GF-D8 (cell line): ENCODE results near the gene SDF4.
A peak's percentile ranks its signal among the peaks of the same experiment; 100 is the strongest.

ENCODE experiments used
- DNase-seq: peaks from one replicate; lab custom pipeline; 2025; lab: John Stamatoyannopoulos, UW

The SDF4 gene

DNA sequence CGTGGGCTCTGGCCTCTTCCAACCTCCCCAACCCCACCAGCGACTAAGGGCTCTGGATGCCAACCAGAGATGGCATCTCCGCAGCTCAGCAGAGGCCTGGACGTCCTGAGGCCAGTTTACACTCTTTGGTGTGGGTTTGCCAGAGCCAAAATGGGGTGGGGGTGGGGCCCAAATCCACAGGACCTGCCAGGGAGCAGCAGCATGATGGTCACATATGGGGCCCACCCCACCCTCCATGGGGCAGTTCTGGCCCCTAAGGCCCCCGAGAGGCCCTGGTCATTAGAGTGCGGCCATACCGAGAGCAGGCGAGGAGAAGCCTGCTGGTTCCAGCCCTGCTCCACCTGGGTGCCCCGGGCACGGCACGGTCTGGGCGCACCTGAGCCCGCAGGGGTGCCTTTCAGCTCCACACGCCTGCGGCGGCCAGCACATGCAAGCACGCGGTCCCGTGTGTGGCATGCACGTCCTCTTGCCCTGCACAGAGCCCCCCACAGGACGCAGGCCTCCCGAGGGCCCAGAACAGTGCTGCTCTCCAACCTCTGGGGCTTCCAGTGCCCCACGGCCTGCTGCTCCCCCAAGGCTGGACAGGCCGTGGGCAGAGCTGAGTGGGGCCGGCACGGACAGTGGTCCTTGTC, 9.9 kb upstream of the SDF4 start:
- no peak for DNase-seq

DNA sequence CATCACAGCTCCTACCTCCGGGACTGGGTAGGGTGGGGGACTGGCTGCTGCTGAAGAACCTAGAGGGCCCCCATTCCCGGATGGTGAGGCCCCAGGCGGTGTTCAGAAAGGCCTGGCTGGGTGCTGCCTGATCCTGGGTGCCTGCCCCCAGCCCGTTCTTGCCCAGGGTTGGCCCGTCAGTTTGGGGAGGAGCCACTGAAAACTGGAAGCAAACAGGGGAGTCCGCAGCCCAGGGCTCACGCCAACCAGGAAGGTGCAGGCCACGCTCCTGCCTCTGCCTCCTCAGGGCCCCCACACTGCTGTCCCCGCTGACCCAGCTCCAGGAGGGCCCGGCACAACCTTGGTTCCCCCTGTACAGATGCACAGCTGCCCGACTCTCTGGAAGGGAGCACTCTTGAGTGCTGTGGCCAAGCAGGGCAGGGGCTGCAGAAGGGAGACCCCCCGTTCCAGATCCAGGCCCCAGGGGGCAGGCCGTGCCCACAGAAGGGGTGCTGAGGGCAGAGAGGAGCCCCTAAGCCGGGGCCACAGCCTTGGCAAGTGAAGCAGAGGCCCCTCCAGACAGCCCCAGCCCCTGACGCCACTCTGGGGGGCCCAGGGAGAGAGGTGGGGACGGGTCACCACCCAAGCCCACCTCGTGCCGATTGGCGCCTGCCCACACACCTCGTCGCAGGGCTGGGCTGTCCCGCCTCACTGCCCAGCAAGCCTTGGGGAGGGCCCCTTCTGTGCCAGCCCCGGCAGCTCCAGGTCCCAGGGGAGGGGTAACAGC, 9.2 kb upstream of the SDF4 start:
- no peak for DNase-seq

DNA sequence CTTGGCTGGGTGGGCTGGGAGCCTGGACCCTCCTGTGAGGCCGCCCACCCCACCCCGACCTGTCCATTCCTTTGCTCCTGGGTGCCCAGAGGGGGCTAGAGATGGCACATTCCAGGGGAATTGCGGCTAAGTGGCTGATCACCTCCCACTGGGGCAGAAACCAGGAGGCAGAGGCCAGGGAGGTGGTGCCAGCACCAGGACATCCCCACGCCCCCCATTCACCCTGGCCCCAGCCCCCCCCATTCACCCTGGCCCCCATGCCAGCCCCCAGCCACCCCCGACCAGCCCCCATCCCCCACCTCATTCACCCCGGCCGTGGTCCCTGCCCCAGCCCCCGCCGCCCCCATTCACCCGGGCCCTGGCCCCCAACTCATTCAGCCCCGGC, 8.5 kb upstream of the SDF4 start:
- no peak for DNase-seq

DNA sequence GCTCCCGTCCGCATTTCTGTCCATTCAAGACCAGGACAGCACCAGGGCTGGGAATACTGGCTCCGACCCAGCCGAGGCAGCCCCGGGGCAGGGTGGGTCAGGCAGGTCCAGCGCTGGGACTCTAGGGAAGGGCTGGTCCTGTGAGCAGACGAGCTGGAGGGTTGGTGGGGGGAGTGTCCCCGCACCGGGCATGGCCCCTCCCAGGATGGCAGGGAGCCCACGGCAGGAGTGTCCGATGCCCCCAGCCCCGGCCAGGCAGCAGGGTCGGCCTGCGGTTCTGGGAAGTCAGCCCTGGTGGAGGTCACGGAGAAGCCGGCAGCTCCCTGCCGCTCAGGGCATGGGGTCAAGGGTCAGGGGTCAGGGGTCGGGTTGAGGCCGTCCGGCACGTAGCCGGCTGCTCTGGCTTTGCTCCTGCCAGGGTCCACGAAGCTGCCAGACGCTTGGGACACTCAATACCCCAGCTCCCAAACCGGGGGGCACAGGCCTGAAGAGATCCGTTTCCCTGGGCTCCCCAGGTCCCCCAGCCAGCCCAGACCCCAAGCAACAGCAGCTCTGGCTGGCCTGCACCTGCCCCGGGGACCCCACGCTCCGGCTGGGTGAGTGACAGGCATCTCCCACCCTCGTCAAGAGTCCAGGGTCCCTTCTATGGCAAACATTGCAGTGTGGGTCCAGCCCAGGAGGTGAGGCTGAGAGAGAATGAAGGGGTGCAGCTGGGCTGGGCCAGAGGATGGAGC, 8.0 kb upstream of the SDF4 start:
- no peak for DNase-seq

DNA sequence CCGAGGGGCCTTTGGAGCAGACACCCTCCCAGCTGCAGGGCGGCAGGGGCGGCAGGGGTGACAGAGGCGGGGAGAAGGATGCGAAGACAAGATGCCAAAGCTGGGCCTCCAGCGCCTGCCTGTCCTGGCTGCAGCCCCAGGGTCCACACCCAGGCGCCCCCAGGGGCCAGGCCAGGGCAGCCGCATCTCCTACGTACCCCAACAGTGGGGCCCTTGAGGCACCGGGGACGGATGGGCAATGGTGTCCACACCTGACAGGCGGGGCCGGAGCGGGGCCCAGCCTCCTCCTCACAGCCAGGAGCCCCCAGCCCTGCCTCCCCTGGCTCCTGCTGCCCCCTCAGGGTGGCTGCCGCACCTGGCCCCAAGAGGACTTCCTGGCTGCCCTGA, 7.4 kb upstream of the SDF4 start:
- no peak for DNase-seq

- DNase-seq = no peak
Observed at GRCh38 chr1:1238702-1239178, 6.9 kb upstream of the SDF4 start.

DNA sequence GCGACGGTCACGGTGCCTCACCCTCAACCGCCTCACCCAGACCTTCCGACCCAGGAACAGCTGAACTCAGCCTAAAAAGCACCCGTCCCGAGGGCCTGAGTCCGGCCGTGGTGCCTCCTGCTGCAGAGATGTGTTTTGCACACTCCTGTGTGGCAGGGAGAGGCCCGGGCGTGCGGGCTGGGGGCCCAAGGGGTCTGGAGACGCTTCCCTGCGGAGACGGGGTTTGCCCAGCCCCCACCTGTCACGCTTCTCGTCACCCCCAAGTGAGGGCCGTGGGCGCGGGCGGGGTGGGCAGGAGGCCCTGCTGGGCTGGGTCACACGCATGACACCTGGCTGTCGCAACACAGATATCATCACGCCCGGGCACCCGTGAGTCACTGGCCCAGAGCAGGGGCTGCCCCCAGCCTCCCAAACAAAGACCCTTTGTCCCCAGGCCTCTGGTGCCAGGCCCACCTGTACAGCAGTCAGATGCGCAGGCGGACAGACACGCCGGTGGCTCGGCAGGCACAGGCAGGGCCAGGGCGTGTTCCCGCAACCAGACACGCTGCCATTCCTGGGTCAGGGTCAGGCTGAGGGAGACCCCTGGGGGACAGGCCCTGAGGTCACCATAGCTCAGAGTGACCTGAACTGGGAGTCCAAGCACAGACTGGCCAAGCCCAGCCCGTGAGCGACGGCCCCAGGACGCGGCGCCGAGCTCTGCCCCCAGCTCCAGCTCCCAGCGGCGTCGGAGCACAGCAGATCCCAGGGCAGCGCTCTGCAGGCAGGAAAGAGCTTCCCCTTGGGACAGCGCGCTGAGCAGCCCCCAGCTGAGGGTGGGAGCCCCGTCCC, 6.3 kb upstream of the SDF4 start:
- DNase-seq = no peak

- DNase-seq = no peak
Observed at GRCh38 chr1:1236945-1237873, 5.4 kb upstream of the SDF4 start.

DNA sequence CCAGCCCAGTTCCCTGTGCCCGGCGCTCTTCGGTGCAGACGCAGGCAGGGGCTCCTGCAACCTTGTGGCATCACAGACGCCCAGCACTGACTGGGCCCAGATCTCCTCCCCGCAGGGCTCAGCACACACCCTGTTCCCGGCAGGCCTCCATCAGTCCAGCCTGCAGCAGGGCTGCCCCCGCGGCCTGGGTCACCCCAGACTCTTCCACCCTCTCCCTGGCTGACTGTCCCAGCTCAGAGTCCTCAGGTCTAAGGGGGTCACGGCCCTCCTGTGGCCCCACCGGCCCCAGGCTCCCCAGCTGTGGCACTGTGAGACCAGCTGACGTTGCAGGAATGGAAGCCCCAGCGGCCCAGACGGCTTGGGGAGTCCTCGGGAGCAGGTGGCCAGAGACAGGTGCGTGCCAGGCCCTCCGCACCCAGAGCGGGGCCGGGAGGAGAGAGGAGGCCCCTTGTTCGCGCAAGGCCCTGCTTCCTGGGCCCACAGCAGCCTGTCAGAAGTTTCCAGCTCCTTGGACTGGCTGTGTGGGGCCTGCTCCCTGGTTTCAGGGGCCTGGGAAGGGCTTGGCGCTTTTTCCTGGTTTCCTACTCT, 4.5 kb upstream of the SDF4 start:
- DNase-seq = no peak

DNA sequence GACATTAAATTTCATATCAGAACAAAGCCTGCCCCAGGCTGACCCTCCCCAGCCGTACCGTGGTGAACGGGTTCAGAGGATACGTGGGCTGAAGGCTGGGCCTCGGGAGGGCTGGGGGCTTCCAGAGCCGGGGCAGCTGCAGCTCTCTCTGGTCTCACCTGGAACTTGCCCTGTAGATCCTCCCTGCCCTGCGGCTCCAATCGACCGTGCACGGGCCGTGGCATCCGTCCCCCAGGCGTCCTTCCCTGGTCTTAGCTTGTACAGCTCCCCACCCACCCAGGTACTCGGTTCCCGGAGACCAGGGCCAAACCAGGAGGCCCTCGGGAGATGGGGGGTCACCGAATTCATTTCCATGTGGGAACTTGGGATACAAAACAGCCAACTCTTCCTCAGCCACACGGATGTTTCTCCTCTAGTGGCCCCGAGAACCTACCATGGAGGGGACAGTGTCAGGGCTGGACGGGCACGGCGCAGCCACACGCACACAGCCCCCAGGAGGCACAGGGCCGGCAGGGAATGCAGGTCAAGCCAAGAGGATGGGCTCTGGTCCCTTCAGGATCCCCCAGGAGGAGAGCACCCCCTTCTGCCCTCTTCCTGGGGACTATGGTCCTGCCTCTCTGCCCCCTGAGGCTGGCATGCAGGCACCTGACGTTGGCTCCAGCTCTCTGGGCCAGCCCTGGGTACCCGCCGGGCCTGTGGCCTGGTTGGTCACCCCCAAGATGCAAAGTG, 3.4 kb upstream of the SDF4 start:
- DNase-seq = no peak

- no peak for DNase-seq
Observed at GRCh38 chr1:1234180-1234808, 2.5 kb upstream of the SDF4 start.

GRCh38 chr1:1233567-1233892, 1.7 kb upstream of the SDF4 start:
- no peak for DNase-seq

DNA sequence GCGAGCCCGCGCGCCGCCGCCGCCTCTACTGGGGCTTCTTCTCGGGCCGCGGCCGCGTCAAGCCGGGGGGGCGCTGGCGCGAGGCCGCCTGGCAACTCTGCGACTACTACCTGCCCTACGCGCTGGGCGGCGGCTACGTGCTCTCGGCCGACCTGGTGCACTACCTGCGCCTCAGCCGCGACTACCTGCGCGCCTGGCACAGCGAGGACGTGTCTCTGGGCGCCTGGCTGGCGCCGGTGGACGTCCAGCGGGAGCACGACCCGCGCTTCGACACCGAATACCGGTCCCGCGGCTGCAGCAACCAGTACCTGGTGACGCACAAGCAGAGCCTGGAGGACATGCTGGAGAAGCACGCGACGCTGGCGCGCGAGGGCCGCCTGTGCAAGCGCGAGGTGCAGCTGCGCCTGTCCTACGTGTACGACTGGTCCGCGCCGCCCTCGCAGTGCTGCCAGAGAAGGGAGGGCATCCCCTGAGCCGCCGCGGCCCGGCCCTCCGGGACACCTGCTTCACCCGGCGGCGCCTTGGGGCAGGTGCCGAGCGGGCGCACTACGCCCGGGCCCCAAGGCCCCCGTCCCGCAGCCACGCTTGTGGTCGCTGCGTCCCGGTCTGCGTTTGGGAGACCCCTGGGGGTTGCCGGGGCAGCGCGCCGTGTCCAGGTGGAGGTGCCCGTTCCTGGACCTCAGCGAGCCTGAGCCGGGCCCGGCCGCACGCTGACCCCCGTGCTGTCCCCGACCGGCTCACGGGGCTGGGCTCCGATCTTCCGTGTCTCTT, 1.2 kb upstream of the SDF4 start:
- no peak for DNase-seq

DNA sequence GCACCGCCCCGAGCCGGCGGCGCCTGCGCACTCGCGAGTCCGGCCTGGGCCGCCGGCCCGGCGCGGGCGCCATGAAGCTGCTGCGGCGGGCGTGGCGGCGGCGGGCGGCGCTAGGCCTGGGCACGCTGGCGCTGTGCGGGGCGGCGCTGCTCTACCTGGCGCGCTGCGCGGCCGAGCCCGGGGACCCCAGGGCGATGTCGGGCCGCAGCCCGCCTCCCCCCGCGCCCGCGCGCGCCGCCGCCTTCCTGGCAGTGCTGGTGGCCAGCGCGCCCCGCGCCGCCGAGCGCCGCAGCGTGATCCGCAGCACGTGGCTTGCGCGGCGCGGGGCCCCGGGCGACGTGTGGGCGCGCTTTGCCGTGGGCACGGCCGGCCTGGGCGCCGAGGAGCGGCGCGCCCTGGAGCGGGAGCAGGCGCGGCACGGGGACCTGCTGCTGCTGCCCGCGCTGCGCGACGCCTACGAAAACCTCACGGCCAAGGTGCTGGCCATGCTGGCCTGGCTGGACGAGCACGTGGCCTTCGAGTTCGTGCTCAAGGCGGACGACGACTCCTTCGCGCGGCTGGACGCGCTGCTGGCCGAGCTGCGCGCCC, 501 bp upstream of the SDF4 start, which contains the start of gene B3GALT6:
Gene B3GALT6 (plus strand): TSS at position 30 of the 588 bp plus-strand sequence. CDS start 42 bp downstream, at position 72.
- no peak for DNase-seq

GRCh38 chr1:1230656-1231399, 973 bp downstream of the SDF4 start:
- DNase-seq = peak; percentile 9

- no peak for DNase-seq
Observed at GRCh38 chr1:1229770-1230169, 2.0 kb downstream of the SDF4 start.

DNA sequence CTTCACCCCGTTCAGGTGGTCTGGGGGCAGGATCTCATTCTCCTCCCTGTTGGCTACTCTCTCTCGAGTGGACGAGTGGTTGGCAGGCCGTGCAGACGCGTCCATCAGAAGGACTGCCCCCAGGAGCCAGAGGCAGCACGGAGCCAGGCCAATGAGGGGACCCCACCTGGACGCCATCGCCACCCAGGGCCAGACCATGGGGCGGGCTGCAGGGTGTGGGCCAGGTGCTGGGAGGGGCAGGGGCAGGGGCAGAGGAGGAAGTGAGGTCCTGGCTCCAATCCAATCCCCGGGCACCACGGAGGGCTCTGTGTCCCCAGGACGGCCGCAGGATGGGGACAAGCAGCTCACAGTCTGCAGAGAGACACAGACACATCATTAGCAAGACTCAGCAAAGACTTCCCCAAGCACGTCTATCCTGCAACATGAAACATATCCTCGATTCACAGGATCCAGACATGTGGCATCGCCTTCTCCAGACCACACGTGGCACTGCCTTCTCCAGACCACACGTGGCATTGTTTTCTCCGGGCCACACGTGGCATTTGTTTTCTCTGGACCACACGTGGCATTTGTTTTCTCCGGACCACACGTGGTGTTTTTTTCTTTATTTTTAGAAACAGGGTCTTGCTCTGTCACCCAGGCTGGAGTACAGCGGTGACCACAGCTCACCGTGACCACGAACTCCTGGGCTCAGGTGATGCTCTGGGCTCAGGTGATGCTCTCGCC, 3.0 kb downstream of the SDF4 start:
- no peak for DNase-seq
